SK-N-SH (cell line): ENCODE measurements around the gene FGD6.

Source experiments
- CTCF ChIP-seq: fragments of 200-600 bp; sonication (generic); IDR thresholded peaks from 2 replicates; pipeline ENCODE4 v1.6.1; 2017; ENCODE audit warnings: antibody characterized with exemption, mild to moderate bottlenecking, moderate library complexity
- ELF1 ChIP-seq: IDR thresholded peaks from 2 replicates; pipeline ENCODE4 v1.4.0; 2012
- MXI1 ChIP-seq: IDR thresholded peaks from 2 replicates; pipeline ENCODE4 v1.6.1; 2012; ENCODE audit warnings: mild to moderate bottlenecking, low read depth, low read length, improper control_type of control experiment
- NFIC ChIP-seq: IDR thresholded peaks from 2 replicates; pipeline ENCODE4 v1.4.0; 2012; ENCODE audit warnings: borderline replicate concordance
- POLR2AphosphoS5 ChIP-seq: IDR thresholded peaks from 2 replicates; pipeline ENCODE4 v1.6.1; 2012; ENCODE audit warnings: low read depth, low read length
- RAD21 ChIP-seq: IDR thresholded peaks from 2 replicates; pipeline ENCODE4 v1.6.1; 2012; ENCODE audit warnings: mild to moderate bottlenecking, low read length
- RFX5 ChIP-seq: IDR thresholded peaks from 2 replicates; pipeline ENCODE4 v1.6.1; 2012; ENCODE audit warnings: mild to moderate bottlenecking, improper control_type of control experiment, low read length
- TAF1 ChIP-seq: IDR thresholded peaks from 2 replicates; pipeline ENCODE4 v1.6.1; 2012; ENCODE audit warnings: low read depth, mild to moderate bottlenecking, low read length, moderate library complexity, borderline replicate concordance

- TF ChIP-seq TAF1 (no peak), CTCF (no peak), MXI1 (no peak), RFX5 (no peak), POLR2AphosphoS5 (no peak), NFIC (no peak), RAD21 (no peak), ELF1 (no peak)
Measured at GRCh38 chr12:95124106-95124505, 93.2 kb downstream of the FGD6 start.
